GM11168 (cell line): Measurements from ENCODE around the gene SIVA1.

ENCODE experiments used
- in situ Hi-C: fragments of 300-500 bp; cut with MboI; formaldehyde crosslinking; loops from one replicate; pipeline ENCODE4 v1.12.0; 2022; ENCODE audit warnings: low sequenced_read_pairs; ENCODE audit not compliant: unreplicated experiment

The SIVA1 gene, protein sequence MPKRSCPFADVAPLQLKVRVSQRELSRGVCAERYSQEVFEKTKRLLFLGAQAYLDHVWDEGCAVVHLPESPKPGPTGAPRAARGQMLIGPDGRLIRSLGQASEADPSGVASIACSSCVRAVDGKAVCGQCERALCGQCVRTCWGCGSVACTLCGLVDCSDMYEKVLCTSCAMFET

DNA sequence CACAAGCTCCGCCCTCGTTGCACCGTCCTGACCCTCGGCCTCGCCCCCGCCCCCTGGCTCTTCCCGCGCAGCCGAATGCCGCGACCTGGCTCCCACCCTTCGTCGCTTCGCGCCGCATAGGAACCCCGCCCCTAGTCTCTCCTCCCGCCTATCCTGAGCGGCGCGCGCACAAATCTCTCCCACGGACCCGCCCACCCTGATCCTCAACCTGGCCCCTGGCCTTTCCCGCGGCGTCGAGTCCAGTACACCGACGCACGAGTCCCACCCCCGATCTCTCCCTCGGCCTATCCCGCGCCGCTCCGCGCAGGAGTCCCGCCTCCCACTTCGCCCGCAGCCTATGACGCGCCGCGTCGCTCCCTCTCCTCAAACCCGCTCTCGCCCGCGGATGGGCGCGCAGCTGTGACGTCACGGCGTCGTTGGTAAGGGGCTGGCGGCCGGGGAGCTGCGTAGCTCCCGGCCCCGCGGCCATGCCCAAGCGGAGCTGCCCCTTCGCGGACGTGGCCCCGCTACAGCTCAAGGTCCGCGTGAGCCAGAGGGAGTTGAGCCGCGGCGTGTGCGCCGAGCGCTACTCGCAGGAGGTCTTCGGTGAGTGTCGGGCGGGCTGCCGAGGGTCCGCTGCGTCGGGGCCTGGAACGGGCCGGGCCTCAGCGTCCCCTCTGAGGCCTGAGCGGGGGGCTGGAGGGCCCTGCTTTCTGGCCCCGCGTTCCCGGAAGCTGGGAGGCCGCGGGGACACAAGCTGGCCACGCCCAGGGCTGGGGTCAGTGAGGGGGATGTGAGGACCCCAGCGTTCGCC is at the start of gene SIVA1:
Gene SIVA1 (plus strand): TSS at position 413 of the 793 bp plus-strand sequence. CDS start 55 bp downstream, at position 468.
- in situ Hi-C loops: no loop called here

DNA sequence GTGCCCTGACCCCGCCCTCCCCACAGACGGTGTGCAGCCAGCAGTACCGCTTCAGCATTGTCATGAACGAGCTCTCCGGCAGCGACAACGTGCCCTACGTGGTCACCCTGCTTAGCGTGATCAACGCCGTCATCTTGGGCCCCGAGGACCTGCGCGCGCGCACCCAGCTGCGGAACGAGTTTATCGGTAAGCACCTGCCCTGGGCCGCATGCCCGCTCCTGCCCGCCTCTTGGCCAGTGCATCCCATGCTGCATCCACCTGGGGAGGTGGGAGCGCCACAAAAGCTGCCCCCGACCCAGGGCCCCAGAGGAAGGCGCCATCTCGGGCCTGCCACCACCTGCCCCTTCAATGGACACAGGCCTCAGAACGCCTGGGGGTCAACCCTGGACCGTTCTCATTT is 49.7 kb upstream of the SIVA1 start:
- in situ Hi-C loops: no loop called here

DNA sequence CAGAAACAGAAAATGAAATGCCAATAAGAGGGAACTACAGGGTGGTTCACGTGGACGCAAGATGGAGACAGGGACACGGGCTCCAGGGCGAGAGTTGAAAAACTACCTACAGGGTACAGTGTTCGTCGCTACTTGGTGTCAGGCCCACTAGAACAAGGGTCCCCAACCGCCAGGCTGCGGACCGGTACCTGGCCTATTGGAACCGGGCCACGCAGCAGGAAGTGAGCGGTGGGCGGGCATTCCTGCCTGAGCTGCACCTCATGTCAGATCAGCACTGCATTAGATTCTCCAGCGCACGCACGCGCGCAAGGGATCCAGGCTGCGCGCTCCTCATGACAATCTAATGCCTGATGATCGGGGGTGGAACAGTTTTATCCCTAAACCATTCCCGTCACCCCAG is 48.7 kb upstream of the SIVA1 start:
- in situ Hi-C loops: no loop called here

DNA sequence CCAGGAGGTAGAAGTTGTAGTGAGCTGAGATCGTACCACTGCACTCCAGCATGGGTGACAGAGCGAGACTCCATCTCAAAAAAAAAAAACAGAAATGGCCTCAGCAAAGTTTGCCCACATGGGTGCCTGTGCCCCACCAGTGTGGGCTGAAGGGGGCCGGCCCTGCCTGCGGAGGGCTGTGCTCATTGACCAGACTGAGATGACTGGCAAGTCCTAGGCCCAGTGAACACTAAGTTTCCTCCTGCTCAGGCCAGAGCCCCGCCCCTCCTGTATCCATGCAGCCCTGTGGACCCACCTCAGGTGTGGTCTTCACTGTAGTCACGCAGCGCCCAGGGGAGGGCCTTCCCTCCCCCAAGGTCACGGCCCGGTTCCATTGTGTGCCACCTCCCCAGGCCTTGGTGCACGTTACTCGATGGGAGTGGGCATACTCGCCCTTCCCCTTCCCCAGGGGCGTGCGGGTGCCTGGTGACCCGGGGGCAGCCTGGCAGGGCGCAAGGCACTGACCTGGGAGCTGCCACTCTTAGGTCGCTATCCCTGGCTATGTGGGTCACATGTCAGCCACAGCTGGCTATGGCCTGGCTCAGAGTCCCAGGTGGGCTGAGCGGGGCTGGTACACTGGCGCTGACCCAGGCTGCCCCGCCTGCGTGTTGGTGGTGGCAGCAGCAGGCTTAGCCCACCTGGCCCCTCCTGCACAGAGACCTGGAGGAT is 47.5 kb upstream of the SIVA1 start:
- in situ Hi-C loops: no loop called here

DNA sequence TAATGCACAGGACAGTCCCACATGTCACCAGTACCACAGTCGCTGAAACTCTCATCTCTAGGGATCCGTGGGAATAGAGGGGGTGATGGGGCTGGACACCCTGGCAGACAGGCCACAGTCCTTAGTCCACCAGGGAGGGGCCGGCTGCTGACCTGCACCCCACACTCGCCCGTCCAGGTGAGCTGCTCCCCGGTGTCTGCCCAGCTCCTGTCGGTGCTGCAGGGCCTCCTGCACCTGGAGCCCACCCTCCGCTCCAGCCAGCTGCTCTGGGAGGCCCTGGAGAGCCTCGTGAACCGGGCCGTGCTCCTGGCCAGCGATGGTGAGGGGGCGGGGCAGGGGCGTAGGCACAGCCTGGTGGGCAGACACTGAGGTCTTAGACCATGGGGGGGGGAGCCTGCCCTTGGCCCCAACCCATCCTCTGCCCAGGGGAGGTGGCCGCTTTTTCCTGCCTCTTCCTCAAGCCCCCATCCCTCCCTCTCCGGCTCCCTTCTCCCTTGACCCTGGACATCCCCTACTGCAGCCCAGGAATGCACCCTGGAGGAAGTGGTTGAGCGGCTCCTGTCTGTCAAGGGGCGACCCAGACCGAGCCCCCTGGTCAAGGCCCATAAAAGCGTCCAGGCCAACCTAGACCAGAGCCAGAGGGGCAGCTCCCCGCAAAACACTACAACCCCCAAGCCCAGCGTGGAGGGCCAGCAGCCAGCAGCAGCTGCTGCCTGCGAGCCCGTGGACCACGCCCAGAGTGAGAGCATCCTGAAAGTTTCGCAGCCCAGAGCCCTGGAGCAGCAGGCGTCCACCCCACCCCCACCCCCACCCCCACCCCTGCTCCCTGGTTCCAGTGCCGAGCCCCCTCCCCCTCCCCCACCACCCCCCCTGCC is 46.0 kb upstream of the SIVA1 start:
- in situ Hi-C loops: no loop called here

DNA sequence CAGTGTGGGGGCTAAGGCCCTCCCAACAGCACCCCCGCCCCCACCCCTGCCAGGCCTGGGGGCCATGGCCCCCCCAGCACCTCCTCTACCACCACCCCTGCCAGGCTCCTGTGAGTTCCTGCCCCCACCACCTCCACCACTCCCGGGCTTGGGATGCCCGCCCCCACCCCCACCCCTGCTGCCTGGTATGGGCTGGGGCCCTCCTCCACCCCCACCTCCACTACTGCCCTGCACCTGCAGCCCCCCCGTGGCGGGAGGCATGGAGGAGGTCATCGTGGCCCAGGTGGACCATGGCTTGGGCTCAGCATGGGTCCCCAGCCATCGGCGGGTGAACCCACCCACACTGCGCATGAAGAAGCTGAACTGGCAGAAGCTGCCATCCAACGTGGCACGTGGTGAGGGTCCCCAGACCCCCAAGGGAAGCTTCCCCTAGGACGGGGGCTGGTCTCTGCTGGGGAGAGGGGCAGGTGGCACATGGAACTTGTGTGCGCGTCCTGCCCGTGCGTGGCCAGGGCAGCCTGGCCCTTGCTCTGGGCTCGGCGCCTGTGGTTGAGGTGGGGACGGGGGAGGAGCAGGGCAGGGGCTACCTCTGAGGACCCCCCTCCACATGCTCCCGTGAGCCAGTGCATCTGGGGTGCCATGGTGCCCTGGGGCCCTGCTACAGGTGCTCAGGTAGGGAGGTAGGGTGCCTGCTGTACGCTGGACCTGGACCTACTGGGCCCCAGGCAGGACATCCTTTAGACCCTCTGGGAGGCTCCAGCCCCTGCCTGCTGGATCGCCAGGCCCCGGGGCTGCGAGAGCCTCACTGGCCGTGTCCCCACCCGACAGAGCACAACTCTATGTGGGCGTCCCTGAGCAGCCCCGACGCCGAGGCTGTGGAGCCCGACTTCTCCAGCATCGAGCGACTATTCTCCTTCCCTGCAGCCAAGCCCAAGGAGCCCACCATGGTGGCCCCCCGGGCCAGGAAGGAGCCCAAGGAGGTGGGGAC is 45.0 kb upstream of the SIVA1 start:
- in situ Hi-C loops: no loop called here

DNA sequence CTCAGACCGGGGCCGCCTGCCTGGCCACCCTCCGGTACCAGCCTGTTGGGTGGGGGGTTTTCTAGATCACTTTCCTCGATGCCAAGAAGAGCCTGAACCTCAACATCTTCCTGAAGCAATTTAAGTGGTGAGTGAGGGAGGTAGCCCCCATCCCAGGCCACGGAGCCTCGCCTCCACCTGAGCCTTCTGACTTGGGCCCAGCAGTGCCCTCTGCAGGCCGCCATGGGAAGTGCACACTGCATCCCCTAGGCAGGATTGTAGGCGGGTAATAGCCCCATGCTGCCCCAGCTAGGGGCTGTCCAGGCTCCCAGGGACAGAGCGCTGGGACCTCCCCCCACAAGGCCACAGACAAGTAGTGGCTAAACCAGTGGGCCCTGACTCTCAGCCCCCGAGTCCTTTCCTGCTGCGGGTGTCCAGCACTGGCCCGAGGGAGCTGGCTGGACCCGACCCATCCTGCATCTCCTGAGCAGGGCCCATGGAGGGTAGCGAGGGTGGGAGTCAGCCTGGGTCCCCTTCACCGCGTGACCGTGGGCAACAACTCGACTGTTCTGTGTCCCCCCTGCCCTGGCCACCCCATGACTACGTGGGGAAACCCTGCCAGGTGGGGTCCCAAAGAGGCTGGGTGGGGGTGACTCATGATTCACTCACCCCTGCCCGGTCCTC is 44.2 kb upstream of the SIVA1 start:
- in situ Hi-C loops: no loop called here

DNA sequence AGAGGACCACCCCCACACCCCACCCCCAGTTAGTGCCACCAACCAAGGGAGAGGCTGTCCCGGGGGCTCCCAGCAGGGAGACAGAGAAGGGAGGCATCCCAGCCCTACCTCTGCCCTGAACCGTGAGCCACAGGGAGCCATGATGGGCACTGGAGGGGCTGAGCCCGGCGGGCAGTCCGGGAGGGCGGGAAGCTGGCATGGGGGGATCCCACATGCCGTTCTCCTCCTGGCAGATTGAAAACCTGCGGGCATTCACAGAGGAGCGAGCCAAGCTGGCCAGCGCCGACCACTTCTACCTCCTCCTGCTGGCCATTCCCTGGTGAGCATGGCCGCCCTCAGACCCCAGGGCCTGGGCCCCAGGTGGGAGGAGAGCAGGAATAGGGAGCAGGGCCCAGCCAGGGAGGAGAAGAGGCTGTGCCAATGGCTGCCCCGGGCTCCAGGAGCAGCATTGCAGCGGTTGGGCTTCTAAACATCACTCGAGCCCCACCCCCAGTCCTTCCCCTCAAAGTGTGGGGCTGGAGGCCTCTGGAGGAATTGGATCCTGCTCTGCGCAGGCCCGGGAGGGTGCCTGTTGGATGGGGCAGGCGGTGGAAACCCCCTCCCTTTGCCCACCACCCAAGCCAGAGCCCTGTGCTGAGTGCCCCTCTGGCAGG is 43.4 kb upstream of the SIVA1 start:
- in situ Hi-C loops: loop anchor here (10.0 kb wide), 1 partner anchor 55 kb away; no protein-coding TSS in a partner anchor

DNA sequence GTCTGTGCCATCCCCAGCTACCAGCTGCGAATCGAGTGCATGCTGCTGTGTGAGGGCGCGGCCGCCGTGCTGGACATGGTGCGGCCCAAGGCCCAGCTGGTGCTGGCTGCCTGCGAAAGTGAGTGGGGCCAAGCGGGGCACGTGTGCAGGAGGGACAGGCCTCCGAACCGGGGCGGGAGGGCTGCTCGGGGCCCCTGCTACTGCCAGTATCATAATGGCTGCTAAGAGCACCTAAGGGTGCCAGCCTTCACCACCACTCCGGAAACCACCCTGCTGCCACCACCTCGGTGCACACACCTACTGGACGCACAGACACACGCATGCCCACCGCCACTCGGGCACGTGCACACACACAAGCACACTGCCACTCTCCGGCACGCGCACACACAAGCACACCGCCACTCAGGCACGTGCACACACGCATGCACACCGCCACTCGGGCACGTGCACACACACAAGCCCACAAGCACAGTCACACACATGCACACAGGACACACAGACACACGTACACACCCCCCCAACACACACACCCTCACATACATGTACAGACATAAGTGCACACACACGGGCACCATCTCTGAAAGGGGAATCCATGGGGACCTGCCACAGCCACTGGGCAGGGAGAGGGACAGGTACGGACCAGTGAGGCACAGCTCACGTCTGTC is 42.7 kb upstream of the SIVA1 start:
- in situ Hi-C loops: loop anchor here (10.0 kb wide), 1 partner anchor 55 kb away; no protein-coding TSS in a partner anchor

DNA sequence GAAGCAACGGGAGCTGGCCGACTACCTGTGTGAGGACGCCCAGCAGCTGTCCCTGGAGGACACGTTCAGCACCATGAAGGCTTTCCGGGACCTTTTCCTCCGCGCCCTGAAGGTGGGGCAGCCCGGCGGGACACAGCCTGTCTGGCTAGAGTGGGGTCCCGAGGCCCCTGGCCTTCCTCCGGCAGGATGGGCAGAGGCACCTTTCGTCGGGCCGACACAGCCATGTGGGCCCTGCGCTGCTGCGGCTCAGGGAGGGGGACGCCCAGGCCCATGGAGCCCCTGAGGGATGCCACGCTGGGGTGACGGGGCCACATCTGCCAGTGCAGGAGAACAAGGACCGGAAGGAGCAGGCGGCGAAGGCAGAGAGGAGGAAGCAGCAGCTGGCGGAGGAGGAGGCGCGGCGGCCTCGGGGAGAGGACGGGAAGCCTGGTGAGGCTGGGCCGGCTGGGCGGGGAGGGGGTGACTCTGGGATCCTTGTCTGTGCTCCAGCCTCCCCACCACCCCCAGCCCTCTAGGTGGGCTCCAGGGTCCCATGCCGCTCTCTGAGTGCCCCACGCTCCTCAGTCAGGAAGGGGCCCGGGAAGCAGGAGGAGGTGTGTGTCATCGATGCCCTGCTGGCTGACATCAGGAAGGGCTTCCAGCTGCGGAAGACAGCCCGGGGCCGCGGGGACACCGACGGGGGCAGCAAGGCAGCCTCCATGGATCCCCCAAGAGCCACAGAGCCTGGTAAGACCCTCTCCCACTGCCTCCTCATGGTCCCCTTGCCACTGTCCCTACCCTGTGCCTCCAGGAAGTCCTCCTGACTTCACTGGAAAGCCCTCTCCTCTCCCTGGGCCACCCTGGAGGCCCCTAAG is 39.8 kb upstream of the SIVA1 start:
- in situ Hi-C loops: loop anchor here (10.0 kb wide), 1 partner anchor 58 kb away; no protein-coding TSS in a partner anchor

DNA sequence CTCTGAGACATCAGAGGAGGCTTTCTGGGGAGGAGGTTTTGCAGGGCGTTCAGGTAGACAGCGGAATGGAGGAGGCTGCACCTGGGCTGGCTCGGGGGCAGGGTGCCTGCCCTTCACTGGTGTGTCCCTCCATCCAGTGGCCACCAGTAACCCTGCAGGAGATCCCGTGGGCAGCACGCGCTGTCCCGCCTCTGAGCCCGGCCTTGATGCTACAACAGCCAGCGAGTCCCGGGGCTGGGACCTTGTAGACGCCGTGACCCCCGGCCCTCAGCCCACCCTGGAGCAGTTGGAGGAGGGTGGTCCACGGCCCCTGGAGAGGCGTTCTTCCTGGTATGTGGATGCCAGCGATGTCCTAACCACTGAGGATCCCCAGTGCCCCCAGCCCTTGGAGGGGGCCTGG is 38.9 kb upstream of the SIVA1 start:
- in situ Hi-C loops: loop anchor here (10.0 kb wide), 1 partner anchor 59 kb away; no protein-coding TSS in a partner anchor

DNA sequence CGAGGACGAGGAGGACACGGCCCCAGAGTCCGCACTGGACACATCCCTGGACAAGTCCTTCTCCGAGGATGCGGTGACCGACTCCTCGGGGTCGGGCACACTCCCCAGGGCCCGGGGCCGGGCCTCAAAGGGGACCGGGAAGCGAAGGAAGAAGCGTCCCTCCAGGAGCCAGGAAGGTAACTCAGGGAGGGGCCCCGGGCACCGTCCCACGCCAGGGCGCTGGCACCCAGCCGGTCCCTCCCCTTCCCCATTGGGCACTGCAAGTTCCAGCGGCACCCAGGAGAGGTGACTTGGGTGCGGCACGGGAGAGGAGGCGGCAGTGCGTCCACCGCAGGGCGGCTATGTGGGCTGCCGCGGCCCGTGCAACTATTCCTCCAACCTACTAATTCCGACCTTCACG is 38.3 kb upstream of the SIVA1 start:
- in situ Hi-C loops: loop anchor here (10.0 kb wide), 1 partner anchor 60 kb away; no protein-coding TSS in a partner anchor

DNA sequence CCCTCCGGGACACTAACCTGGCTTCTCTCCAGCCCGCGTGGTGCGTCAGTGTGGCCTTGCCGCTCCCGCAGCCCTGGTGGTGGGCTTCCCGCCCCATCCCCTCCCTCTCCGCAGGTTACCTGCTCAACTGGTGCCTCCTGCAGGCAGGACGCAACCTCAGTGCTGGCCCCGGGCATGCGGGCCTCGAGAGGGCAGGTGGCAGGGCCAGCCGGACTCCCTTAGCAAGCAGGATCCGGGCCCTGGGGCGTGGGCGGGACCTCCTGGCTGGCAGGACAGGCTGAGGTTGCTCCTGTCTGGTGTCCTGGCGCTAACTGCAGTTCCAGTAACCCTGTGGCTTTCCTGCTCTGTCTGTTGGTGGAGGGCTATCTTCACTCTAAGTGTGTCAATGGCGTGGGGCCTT is 37.5 kb upstream of the SIVA1 start:
- in situ Hi-C loops: loop anchor here (10.0 kb wide), 1 partner anchor 61 kb away; no protein-coding TSS in a partner anchor

DNA sequence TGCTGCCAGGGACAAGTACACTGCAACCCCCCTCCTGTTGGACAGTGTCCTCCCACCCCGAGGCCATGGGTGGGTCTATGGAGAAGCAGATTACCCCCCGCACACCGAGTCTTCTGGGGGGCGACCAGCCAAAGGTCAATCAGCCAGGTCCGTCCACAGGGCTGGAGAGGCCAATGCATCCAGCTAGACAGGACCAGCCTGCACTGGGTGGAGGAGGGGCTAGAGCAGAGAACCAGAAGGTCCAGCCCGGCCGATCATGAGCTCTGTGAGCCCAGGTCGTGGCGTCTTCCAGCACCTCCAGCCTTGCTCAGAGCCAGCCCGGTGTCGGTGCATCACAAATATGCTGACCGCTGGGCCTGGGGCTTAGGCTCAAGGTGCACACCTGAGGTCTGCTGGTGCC is 37.1 kb upstream of the SIVA1 start:
- in situ Hi-C loops: loop anchor here (10.0 kb wide), 1 partner anchor 61 kb away; no protein-coding TSS in a partner anchor

DNA sequence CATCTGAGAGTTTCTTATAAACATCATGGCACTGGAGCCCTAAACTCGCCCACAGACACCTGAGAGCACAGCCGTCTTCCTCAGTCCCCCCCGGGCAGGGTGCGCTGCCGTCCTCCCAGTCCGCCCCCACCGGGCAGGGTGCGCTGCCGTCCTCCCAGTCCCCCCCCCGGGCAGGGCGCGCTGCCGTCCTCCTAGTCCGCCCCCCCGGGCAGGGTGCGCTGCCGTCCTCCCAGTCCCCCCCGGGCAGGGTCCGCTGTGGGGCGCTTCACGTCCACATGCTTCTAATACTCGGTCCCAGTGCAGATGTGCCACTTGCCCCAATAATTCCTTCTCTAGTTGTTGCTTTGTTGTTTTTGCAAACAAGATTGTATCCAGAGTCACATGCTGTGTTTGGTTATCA is 35.8 kb upstream of the SIVA1 start:
- in situ Hi-C loops: loop anchor here (10.0 kb wide), 1 partner anchor 62 kb away; no protein-coding TSS in a partner anchor

DNA sequence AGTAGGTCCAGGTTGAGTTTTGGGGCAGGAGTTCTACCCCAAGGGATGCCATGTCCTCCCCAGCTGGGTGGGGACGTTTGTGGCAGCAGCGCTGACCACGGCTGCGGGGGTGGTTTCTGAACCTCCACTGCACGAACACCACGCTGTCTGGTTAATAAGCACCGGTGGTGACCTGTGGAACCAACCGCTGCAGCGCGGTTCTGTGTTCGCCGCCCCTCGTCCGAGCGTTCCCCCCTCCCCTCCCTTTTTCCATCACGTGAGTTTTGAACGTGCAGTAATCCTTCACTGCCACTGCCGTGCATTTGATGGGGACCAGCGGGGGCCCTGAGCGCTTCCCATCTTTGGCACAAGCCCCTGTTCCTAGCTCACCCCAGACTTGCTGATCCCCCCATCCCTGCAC is 35.3 kb upstream of the SIVA1 start:
- in situ Hi-C loops: loop anchor here (10.0 kb wide), 1 partner anchor 63 kb away; no protein-coding TSS in a partner anchor
